Measurements from ENCODE around the gene UBE2G2. TPM values are rescaled to one million over a fixed set of nuclear protein-coding genes. Genes with fewer than 3 reads are reported as not detected.
A peak's percentile ranks its signal among the peaks of the same experiment; 100 is the strongest.

UBE2G2 gene
- total and polyA plus RNA-seq, 7 experiments from 2014 or later = 50.7 to 150 (median 118) TPM

DNA sequence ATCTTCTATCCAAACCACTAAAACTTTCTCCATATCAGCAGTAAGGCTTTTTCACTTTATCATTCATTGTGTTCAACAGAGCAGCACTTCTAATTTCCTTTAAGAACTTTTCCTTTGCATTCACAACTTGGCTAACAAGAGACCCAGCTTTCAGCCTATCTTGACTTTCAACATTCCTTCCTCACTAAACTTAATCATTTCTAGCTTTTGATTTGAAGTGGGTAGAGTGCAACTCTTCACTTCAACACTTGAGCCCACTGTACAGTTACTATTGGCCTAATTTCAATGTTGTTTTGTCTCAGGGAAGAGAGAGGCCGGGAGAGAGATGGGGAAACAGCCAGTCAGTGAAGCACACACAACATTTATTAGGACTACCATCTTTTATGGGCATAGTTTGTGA lies 2.0 kb downstream of the UBE2G2 start:
- Mint-ChIP-seq H3K9me3 (no peaks in the 10 kb centered on the region), H3K27ac (peak overlapping the region in 7 of 9 donors; percentile 23 to 90 (median 28)), H3K27me3 (no peaks in the 10 kb centered on the region), H3K36me3 (peaks cover 0 to 20% (median 8%) of the 10 kb centered on the region in 5 donors), H3K4me3 (peak overlapping the region; percentile 23 to 97 (median 78)), H3K4me1 (peaks cover 33 to 66% (median 57%) of the 10 kb centered on the region in 7 donors)
- intact Hi-C loops (cut with micrococcal nuclease) = loop anchor here (2.0 to 10.0 kb wide), 5 partner anchors 93 to 787 kb away; partner anchors contain the start of gene TRAPPC10 (in 1 of the 2)
- Histone ChIP-seq H3K36me3 (ENCODE audit: control insufficient read depth in 2 of 3, insufficient read depth in 3 of 3, low read length in 3 of 3) (peaks cover 4 to 33% (median 8%) of the 10 kb centered on the region in 3 experiments), H3K9me3 (ENCODE audit: control insufficient read depth in 2 of 3, low read length in 3 of 3) (no peaks in the 10 kb centered on the region), H3K27me3 (ENCODE audit: control insufficient read depth in 2 of 2, insufficient read depth in 2 of 2, low read length in 2 of 2) (no peaks in the 10 kb centered on the region), H3K4me1 (ENCODE audit: control insufficient read depth in 2 of 2, insufficient read depth in 2 of 2, low read length in 2 of 2) (peaks cover 19 to 27% of the 10 kb centered on the region in 2 donors), H3K27ac (ENCODE audit: low read depth, low read length) (no peak overlapping the region), H3K4me3 (ENCODE audit: low read length) (no peak overlapping the region)
- ChIA-PET CTCF (interaction anchor here (0.7 to 4.3 kb wide), 7 partner anchors 9 to 327 kb away, joined by 3 to 56 read pairs (median 3); partner anchors contain the start of gene PTTG1IP), POLR2A (interaction anchor here (0.7 to 3.5 kb wide), 5 partner anchors 19 to 133 kb away, joined by 3 to 33 read pairs (median 7); partner anchors contain the start of gene PTTG1IP)
- ATAC-seq (no peak), DNase-seq (no peak)

DNA sequence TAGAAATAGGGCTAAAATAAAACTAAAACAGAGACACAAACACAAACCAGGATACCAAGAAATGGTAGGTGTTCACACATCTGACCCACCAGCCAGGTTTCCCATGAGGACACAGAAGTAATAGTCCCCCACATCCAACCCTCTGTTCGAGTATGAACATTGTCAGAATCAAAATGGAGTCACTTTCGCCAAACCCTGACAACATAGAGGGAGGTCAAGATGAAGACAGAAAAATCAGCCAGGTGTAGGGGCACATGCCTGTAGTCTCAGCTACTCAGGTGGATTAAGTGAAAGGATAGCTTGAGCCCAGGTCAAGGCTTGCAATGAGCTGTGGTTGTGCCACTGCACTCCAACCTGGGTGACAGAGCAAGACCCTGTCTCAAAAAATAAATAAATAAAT lies 3.8 kb downstream of the UBE2G2 start:
- no peaks in the 10 kb centered on the region for H3K9me3 ChIP-seq (ENCODE audit: control insufficient read depth in 2 of 3, low read length in 3 of 3)
- H3K4me3 ChIP-seq (ENCODE audit: low read length) = no peak overlapping the region
- ATAC-seq = no peak
- ChIA-PET CTCF (interaction anchor here (1.5 to 1.8 kb wide), 2 partner anchors 134 to 287 kb away, joined by 4 to 6 read pairs; no protein-coding TSS in a partner anchor), POLR2A (no interaction called here)
- H3K4me1 ChIP-seq (ENCODE audit: control insufficient read depth in 2 of 2, insufficient read depth in 2 of 2, low read length in 2 of 2) = peaks cover 24 to 32% of the 10 kb centered on the region in 2 donors
- no peak overlapping the region for H3K4me3 Mint-ChIP-seq
- H3K4me1 Mint-ChIP-seq = peaks cover 27 to 72% (median 62%) of the 10 kb centered on the region in 7 donors
- H3K27ac ChIP-seq (ENCODE audit: low read depth, low read length) = no peak overlapping the region
- H3K27me3 ChIP-seq (ENCODE audit: control insufficient read depth in 2 of 2, insufficient read depth in 2 of 2, low read length in 2 of 2) = no peaks in the 10 kb centered on the region
- no peaks in the 10 kb centered on the region for H3K9me3 Mint-ChIP-seq
- H3K27me3 Mint-ChIP-seq = no peaks in the 10 kb centered on the region
- no peak for DNase-seq
- peaks cover 4 to 31% (median 8%) of the 10 kb centered on the region in 3 experiments for H3K36me3 ChIP-seq (ENCODE audit: control insufficient read depth in 2 of 3, insufficient read depth in 3 of 3, low read length in 3 of 3)
- H3K36me3 Mint-ChIP-seq = peaks cover 0 to 20% (median 10%) of the 10 kb centered on the region in 5 donors
- intact Hi-C loops (cut with micrococcal nuclease) = no loop called here
- H3K27ac Mint-ChIP-seq = peak overlapping the region in 1 of 9 donors; percentile 10

GRCh38 chr21:44795342-44795741 lies 6.3 kb downstream of the UBE2G2 start:
- no peak for ATAC-seq
- Mint-ChIP-seq H3K9me3 (no peaks in the 10 kb centered on the region), H3K27ac (peak overlapping the region in 2 of 9 donors; percentile 32 to 71), H3K27me3 (no peaks in the 10 kb centered on the region), H3K36me3 (peaks cover 7 to 27% (median 10%) of the 10 kb centered on the region in 5 donors), H3K4me3 (no peak overlapping the region), H3K4me1 (peaks cover 22 to 75% (median 65%) of the 10 kb centered on the region in 7 donors)
- no peaks in the 10 kb centered on the region for H3K9me3 ChIP-seq (ENCODE audit: control insufficient read depth in 2 of 3, low read length in 3 of 3)
- no peak overlapping the region for H3K4me3 ChIP-seq (ENCODE audit: low read length)
- H3K27ac ChIP-seq (ENCODE audit: low read depth, low read length) = no peak overlapping the region
- H3K36me3 ChIP-seq (ENCODE audit: control insufficient read depth in 2 of 3, insufficient read depth in 3 of 3, low read length in 3 of 3) = peaks cover 4 to 28% (median 8%) of the 10 kb centered on the region in 3 experiments
- intact Hi-C loops (cut with micrococcal nuclease) = no loop called here
- no peaks in the 10 kb centered on the region for H3K27me3 ChIP-seq (ENCODE audit: control insufficient read depth in 2 of 2, insufficient read depth in 2 of 2, low read length in 2 of 2)
- peaks cover 15 to 25% of the 10 kb centered on the region in 2 donors for H3K4me1 ChIP-seq (ENCODE audit: control insufficient read depth in 2 of 2, insufficient read depth in 2 of 2, low read length in 2 of 2)
- ChIA-PET POLR2A (no interaction called here), CTCF (interaction anchor here (1.0 to 3.2 kb wide), 2 partner anchors 78 to 285 kb away, joined by 3 to 68 read pairs; partner anchors contain the start of gene PTTG1IP)
- DNase-seq = no peak

DNA sequence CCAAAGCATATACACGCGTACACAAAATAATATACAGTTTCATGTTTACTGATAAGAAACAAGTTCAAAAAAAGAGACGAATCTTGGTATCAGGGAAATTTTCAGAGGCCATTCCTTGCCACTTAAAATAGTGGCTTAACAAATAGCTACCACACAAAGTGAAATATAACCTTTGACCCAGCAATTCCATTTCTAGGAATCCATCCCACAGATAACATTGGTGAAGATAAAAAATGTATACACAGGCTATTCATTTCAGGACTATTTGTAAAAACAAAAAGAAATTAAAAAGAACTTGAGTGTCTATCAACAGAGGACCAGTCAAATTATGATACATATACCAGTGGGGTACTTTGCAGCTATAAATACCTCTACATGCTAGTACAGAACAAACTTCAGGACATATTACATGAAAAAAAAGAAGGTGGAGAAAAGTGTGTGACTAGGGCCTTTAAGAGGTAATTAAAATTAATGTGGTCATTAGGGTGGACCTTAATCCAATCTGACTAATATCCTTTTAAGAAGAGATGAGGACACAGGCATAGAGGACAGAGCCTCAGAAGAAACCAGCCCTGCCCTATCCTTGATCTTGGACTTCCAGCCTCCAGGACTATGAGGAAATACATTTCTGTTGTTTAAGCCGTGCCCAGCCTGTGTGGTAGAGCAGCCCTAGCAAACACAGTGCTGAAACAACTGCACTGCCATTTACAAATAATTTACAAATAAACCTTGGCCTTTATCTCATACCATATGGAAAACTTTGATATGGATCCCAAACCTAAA lies 7.8 kb downstream of the UBE2G2 start:
- ATAC-seq (no peak), DNase-seq (no peak)
- H3K27ac ChIP-seq (ENCODE audit: low read depth, low read length) = no peak overlapping the region
- Mint-ChIP-seq H3K4me1 (peaks cover 17 to 71% (median 59%) of the 10 kb centered on the region in 7 donors), H3K9me3 (no peaks in the 10 kb centered on the region), H3K4me3 (no peak overlapping the region), H3K36me3 (peaks cover 7 to 27% (median 8%) of the 10 kb centered on the region in 5 donors), H3K27ac (peak overlapping the region; percentile 2 to 83 (median 40)), H3K27me3 (no peaks in the 10 kb centered on the region)
- no peaks in the 10 kb centered on the region for H3K27me3 ChIP-seq (ENCODE audit: control insufficient read depth in 2 of 2, insufficient read depth in 2 of 2, low read length in 2 of 2)
- POLR2A ChIA-PET = interaction anchor here (0.8 to 1.0 kb wide), 3 partner anchors 134 to 459 kb away, joined by 3 to 5 read pairs (median 3); no protein-coding TSS in a partner anchor
- CTCF ChIA-PET = interaction anchor here (0.7 to 3.2 kb wide), 26 partner anchors 7 to 1069 kb away, joined by 3 to 68 read pairs (median 4); partner anchors contain the start of genes KRTAP12-3 and UBE2G2
- peaks cover 0 to 21% (median 8%) of the 10 kb centered on the region in 3 experiments for H3K36me3 ChIP-seq (ENCODE audit: control insufficient read depth in 2 of 3, insufficient read depth in 3 of 3, low read length in 3 of 3)
- intact Hi-C loops (cut with micrococcal nuclease) = loop anchor here (1.0 to 2.0 kb wide), 3 partner anchors 51 to 283 kb away; no protein-coding TSS in a partner anchor
- H3K9me3 ChIP-seq (ENCODE audit: control insufficient read depth in 2 of 3, low read length in 3 of 3) = no peaks in the 10 kb centered on the region
- H3K4me1 ChIP-seq (ENCODE audit: control insufficient read depth in 2 of 2, insufficient read depth in 2 of 2, low read length in 2 of 2) = peaks cover 7 to 14% of the 10 kb centered on the region in 2 donors
- H3K4me3 ChIP-seq (ENCODE audit: low read length) = no peak overlapping the region

DNA sequence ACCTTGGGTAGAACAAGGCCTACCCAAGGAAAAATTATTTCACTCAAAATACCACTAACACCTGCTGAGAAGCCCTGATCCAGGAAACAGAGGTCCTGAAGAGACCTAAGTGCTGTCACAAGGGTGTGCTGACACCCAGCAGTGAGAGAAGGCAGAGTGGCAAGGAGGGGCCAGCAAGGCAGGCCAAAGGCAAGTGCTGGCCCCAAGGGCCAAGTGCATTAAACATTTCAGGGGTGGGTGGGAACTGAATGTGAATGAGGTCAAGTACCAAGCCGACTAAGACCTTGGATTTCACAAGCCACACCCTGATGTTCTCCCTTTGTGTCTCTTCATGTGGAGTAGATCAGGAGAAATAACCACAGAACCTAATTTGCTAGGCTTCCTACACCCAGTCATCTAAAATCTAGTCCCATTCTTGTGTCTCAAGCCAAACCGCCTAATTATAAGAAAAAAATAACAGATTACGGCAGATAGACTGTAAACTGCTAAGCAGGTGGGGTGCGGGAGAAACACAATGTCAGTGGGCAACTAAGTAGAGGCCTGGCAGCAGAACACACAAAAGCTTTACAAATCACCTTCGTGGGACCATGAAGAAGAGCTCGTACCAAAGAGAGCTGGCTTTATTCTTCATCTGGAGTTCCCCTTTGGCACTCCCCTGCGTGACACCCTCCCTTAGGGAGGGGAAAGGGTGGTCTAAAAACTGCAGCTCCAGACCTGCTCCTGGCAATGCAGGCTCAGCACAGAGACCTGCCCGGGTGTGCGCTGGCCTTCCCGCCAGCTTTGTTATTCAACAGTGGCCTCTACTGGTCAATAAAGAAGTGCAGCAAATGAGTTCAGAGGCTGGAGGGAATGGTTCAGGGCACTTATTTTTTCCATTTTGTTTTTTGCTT lies 8.7 kb downstream of the UBE2G2 start:
- H3K27ac Mint-ChIP-seq = peak overlapping the region; percentile 2 to 83 (median 40)
- CTCF ChIA-PET = interaction anchor here (0.5 to 3.2 kb wide), 29 partner anchors 8 to 1098 kb away, joined by 3 to 68 read pairs (median 4); partner anchors contain the start of genes KRTAP12-3 and UBE2G2
- H3K4me1 Mint-ChIP-seq = peaks cover 17 to 64% (median 53%) of the 10 kb centered on the region in 7 donors

More for the DNA sequence above, 8.7 kb downstream of the UBE2G2 start:
- no peak overlapping the region for H3K4me3 ChIP-seq (ENCODE audit: low read length)
- POLR2A ChIA-PET = interaction anchor here (0.8 to 1.0 kb wide), 3 partner anchors 135 to 458 kb away, joined by 3 to 5 read pairs (median 3); no protein-coding TSS in a partner anchor
- H3K4me1 ChIP-seq (ENCODE audit: control insufficient read depth in 2 of 2, insufficient read depth in 2 of 2, low read length in 2 of 2) = peaks cover 7 to 10% of the 10 kb centered on the region in 2 donors
- no peaks in the 10 kb centered on the region for H3K27me3 ChIP-seq (ENCODE audit: control insufficient read depth in 2 of 2, insufficient read depth in 2 of 2, low read length in 2 of 2)
- Mint-ChIP-seq H3K4me3 (no peak overlapping the region), H3K27me3 (no peaks in the 10 kb centered on the region), H3K9me3 (no peaks in the 10 kb centered on the region), H3K36me3 (peaks cover 5 to 21% (median 7%) of the 10 kb centered on the region in 5 donors)
- DNase-seq (peak in 8 of 9 donors; percentile 37 to 73 (median 62)), ATAC-seq (peak; percentile 96)
- H3K36me3 ChIP-seq (ENCODE audit: control insufficient read depth in 2 of 3, insufficient read depth in 3 of 3, low read length in 3 of 3) = peaks cover 0 to 15% (median 8%) of the 10 kb centered on the region in 3 experiments
- H3K27ac ChIP-seq (ENCODE audit: low read depth, low read length) = no peak overlapping the region
- H3K9me3 ChIP-seq (ENCODE audit: control insufficient read depth in 2 of 3, low read length in 3 of 3) = no peaks in the 10 kb centered on the region
- intact Hi-C loops (cut with micrococcal nuclease) = loop anchor here (1.0 to 2.0 kb wide), 3 partner anchors 51 to 283 kb away; no protein-coding TSS in a partner anchor

Measured in naive thymus-derived CD4-positive, alpha-beta T cell (primary cell).